Esophagus (tissue), 2 donors: ENCODE measurements around the gene SUZ12. TPM values are rescaled to one million over a fixed set of nuclear protein-coding genes. Genes with fewer than 3 reads are reported as not detected.
"Not testable (repeated sequence)": the region's sequence is repeated elsewhere in the genome, so short reads cannot be mapped to it uniquely, and the experiment has no call there.

Source experiments
- H3K27ac ChIP-seq, 2 donors: one replicate each; pipeline ENCODE4 v1.5.1; 2013; ENCODE audit warnings: low read depth in 2 of 2, mild to moderate bottlenecking in 2 of 2, inconsistent platforms in 1 of 2, low read length in 1 of 2, moderate library complexity in 1 of 2
- H3K27me3 ChIP-seq, 2 donors: one replicate each; pipeline ENCODE4 v1.6.1; 2013; ENCODE audit warnings: low read length in 2 of 2, control low read depth in 1 of 2, mild to moderate bottlenecking in 1 of 2; ENCODE audit not compliant: insufficient read depth in 2 of 2, control insufficient read depth in 1 of 2
- H3K36me3 ChIP-seq, 2 donors: one replicate each; pipeline ENCODE4 v1.6.1; 2013; ENCODE audit warnings: low read length in 1 of 2; ENCODE audit not compliant: control insufficient read depth in 2 of 2, insufficient read depth in 2 of 2
- H3K4me1 ChIP-seq, 2 donors: one replicate each; pipeline ENCODE4 v1.6.1; 2013; ENCODE audit warnings: low read length in 1 of 2; ENCODE audit not compliant: control insufficient read depth in 2 of 2, insufficient read depth in 2 of 2
- H3K4me3 ChIP-seq, 2 donors: one replicate each; pipeline ENCODE4 v1.5.1; 2013; ENCODE audit warnings: low read length in 2 of 2, mild to moderate bottlenecking in 2 of 2, low read depth in 1 of 2, moderate library complexity in 1 of 2
- H3K9me3 ChIP-seq, 2 donors: one replicate each; pipeline ENCODE4 v1.6.1; 2013; ENCODE audit warnings: mild to moderate bottlenecking in 2 of 2, low read depth in 1 of 2, low read length in 1 of 2, moderate library complexity in 1 of 2; ENCODE audit not compliant: control insufficient read depth in 2 of 2, insufficient read depth in 1 of 2
- WGBS, 2 donors: extraction: QIAGEN DNeasy Blood & Tissue Kit; methylation state at CpG; one replicate each; pipeline ENCODE4 v1.1.7; 2013; 5-methylcytosine and 5-hydroxymethylcytosine counted together
- polyA plus RNA-seq, 2 donors: library from polyadenylated mRNA; stranded (reverse); fragments of 200-250 nt; gene quantifications; one replicate each; pipeline ENCODE4 v1.2.3, GENCODE V29; 2013
- donor health status: healthy with polysubstance abuse.
- donor health status: Bipolar disorder and iron deficiency.

SUZ12 gene
- polyA plus RNA-seq, 2 donors, result 8.9 to 12.1 TPM

DNA sequence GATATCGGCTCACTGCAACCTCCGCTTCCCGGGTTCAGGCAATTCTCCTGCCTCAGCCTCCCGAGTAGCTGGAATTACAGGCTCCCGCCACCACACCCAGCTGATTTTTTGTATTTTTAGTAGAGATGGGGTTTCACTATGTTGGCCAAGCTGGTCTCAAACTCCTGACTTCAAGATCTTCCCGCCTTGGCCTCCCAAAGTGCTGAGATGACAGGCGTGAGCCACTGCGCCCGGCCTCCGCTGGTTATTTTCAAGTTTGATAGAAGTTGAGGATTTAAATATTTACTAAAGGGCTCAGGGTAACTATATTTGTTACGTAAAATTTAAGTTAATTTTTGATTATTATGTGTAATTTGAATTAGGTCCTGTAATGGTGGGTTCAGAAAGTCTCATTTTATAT, 5.1 kb downstream of the SUZ12 start:
- H3K4me1 ChIP-seq, H3K27me3 ChIP-seq, H3K4me3 ChIP-seq, H3K9me3 ChIP-seq, H3K27ac ChIP-seq, H3K36me3 ChIP-seq: not testable (repeated sequence)
- WGBS, 2 donors, result 96 to 98% methylated on average over 8 to 11 of the region's 11 CpGs

DNA sequence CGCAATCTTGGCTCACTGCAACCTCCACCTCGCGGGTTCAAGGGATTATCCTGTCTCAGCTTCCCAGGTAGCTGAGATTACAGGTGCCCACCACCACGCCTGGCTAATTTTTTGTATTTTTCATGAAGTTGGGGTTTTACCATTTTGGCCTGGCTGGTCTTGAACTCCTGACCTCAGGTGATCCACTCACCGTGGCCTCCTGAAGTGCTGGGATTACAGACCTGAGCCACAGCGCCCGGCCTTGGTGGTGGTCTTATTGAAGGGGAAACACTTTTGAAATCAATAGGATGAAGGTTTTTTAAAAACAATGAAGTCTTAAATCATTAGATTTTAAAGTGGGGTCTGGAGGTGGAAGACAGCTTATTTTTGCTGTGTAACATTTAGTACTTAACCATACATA, 5.6 kb downstream of the SUZ12 start:
- not testable (repeated sequence) for H3K27ac ChIP-seq, H3K27me3 ChIP-seq, H3K4me1 ChIP-seq, H3K36me3 ChIP-seq, H3K9me3 ChIP-seq, H3K4me3 ChIP-seq
- 94 to 95% methylated on average over 7 of the region's 7 CpGs for WGBS, 2 donors

DNA sequence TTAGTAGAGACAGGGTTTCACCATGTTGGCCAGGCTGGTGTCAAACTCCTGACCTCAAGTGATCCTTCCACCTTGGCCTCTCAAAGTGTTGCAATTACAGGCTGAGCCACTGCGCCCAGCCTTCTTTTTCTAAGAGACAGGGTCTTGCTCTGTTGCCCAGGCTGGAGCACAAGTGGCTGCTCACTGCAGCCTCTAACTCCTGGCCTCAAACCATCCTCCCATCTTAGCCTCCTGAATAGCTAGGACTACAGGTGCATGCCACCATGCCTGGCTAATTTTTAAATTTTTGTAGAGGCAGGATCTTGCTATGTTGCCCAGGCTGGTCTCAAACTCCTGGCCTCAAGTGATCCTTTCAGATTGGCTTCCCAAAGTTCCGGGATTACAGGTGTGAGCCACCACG, 15.1 kb downstream of the SUZ12 start:
- H3K4me1 ChIP-seq, H3K27me3 ChIP-seq, H3K9me3 ChIP-seq, H3K4me3 ChIP-seq, H3K27ac ChIP-seq, H3K36me3 ChIP-seq: not testable (repeated sequence)
- 95 to 97% methylated on average over 3 of the region's 3 CpGs for WGBS, 2 donors

DNA sequence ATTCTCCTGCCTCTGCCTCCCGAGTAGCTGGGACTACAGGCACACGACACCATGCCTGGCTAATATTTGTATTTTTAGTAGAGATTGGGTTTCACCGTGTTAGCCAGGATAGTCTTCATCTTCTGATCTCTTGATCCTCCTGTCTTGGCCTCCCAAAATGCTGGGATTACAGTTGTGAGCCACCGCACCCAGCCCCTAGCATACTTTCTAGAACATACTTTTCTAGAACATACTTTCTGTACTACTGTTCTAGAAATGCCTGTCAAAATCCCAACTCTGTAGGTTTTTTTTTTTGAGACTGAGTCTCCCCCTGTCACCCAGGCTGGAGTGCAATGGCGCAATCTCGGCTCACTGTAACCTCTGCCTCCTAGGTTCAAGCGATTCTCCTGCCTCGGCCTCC, 27.3 kb downstream of the SUZ12 start:
- H3K27me3 ChIP-seq, H3K4me1 ChIP-seq, H3K36me3 ChIP-seq, H3K9me3 ChIP-seq, H3K27ac ChIP-seq, H3K4me3 ChIP-seq: not testable (repeated sequence)
- WGBS, 2 donors, result 90 to 96% methylated on average over 8 of the region's 8 CpGs

DNA sequence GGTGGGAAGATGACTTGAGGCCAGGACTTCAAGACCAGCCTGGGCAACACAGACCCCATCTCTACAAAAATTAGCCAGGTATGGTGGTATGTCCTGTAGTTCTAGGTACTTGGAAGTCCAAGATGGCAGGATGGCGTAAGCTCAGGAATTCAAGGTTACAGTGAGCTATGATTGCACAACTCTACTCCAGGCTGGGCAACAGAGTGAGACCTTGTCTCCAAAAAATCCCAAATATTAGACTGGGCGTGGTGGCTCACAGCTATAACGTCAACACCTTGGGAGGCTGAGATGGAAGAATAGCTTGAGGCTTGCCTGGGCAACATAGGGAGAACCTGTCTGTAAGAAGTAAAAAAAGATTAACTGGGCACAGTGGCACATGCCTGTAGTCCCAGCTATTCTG, 30.8 kb downstream of the SUZ12 start:
- Histone ChIP-seq H3K36me3 (no peaks in the 10 kb centered on the region), H3K27me3 (no peaks in the 10 kb centered on the region), H3K27ac (no peak overlapping the region), H3K4me3 (no peak overlapping the region), H3K4me1 (no peaks in the 10 kb centered on the region), H3K9me3 (no peaks in the 10 kb centered on the region)
- WGBS, 2 donors, result 86 to 88% methylated on average over 3 of the region's 3 CpGs

DNA sequence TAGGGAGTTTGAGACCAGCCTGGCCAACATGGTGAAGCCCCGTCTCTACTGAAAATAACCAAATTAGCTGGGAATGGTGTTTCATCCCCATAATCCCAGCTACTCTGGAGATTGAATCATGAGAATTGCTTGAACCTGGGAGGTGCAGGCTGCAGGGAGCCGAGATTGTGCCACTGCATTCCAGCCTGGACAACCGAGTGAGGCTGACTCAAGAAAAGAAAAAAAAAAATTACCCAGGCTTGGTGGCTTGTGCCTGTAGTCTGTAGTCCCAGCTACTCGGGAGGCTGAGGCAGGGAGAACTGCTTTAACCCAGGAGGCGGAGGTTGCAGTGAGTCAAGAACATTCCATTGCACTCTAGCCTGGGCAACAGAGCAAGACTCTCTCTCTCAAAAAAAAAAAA, 33.6 kb downstream of the SUZ12 start:
- WGBS, 2 donors, result 86 to 87% methylated on average over 5 of the region's 5 CpGs
- not testable (repeated sequence) for H3K4me3 ChIP-seq, H3K36me3 ChIP-seq, H3K4me1 ChIP-seq, H3K27me3 ChIP-seq, H3K27ac ChIP-seq, H3K9me3 ChIP-seq

DNA sequence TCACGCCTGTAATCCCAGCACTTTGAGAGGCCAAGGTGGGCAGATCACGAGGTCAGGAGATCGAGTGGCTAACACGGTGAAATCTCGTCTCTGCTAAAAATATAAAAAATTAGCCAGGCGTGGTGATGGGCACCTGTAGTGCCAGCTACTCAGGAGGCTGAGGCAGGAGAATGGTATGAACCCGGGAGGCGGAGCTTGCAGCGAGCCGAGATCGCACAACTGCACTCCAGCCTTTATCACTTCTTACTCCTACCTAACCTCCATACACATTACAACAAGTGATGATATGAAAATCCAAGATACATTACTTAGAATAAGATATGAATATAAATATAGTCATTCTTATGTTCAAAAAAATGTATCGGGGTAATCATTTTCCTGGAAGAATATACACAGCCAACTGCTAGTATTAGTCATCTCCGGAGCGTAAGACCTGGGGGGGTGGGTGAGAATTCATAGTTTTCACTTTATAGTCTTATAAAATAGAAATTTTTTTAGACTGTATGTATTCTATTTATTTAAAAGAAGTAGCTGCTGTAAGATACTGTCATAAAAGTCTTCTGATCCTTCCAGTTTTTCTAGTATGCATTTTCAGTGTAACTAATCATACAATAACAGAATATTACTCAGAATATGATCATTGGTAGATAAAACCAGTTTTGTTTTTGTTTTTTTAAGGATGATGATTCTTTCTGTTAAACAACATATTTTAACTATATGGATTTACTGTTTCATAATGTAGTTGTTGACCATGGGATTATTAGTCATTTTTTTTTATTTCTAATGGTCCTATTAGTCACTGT, 37.7 kb downstream of the SUZ12 start:
- H3K9me3 ChIP-seq, H3K4me3 ChIP-seq, H3K4me1 ChIP-seq, H3K27ac ChIP-seq, H3K36me3 ChIP-seq, H3K27me3 ChIP-seq: not testable (repeated sequence)
- WGBS, 2 donors, result 92 to 93% methylated on average over 14 of the region's 14 CpGs

DNA sequence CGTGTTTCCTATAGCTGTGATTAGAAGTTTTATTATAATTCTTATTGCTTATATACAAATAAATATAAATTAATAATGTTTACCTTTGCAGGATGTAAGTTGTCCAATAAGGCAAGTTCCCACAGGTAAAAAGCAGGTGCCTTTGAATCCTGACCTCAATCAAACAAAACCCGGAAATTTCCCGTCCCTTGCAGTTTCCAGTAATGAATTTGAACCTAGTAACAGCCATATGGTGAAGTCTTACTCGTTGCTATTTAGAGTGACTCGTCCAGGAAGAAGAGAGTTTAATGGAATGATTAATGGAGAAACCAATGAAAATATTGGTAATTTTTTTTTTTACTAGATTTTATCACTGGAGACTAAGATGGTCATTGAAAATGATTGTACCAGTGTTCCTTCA, 38.6 kb downstream of the SUZ12 start:
- not testable (repeated sequence) for H3K36me3 ChIP-seq
- 75 to 79% methylated on average over 5 of the region's 5 CpGs for WGBS, 2 donors

DNA sequence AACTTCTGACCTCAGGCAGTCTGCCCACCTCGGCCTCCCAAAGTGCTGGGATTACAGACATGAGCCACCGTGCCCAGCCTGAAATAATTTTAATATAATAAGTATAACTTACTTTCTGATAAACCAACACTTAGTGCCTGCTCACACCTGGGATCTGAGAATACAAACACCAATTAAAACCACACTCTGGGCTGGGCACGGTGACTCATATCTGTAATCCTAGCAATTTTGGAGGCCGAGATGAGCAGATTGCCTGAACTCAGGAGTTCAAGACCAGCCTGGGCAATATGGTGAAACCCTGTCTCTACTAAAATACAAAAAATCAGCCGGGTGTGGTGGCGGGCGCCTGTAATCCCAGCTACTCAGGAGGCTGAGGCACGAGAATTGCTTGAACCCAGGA, 55.0 kb downstream of the SUZ12 start:
- H3K27ac ChIP-seq, H3K4me3 ChIP-seq, H3K4me1 ChIP-seq, H3K27me3 ChIP-seq, H3K9me3 ChIP-seq: not testable (repeated sequence)
- peaks cover 8 to 14% of the 10 kb centered on the region in 2 donors for H3K36me3 ChIP-seq
- WGBS, 2 donors, result 90 to 91% methylated on average over 8 of the region's 8 CpGs

More for the DNA sequence above, 38.6 kb downstream of the SUZ12 start:
- H3K9me3 ChIP-seq, H3K27ac ChIP-seq, H3K27me3 ChIP-seq, H3K4me1 ChIP-seq, H3K4me3 ChIP-seq: not testable (repeated sequence)

DNA sequence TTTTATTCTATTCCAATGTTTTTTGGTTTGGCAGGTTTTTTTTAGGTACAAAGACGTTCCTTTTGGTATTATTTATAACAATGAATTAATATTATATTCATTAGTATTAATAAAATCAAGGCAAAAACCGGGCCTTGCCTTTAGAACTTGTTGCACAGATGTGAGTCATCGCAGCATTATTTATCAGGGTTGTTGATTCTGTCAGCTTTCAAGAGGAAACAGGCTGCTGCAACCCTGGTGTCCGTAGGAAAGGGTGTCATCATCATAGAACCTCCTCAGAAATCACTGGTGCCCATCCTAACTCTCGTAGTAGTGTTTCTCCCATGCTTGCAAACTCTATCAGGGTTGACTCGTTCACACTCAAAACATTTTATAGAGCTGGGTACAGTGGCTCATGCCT, 60.2 kb downstream of the SUZ12 start:
- Histone ChIP-seq H3K27ac (no peak overlapping the region), H3K27me3 (no peaks in the 10 kb centered on the region), H3K4me1 (no peaks in the 10 kb centered on the region), H3K9me3 (no peaks in the 10 kb centered on the region), H3K36me3 (peaks cover 5 to 10% of the 10 kb centered on the region in 2 donors), H3K4me3 (no peak overlapping the region)
- 87 to 91% methylated on average over 6 of the region's 6 CpGs for WGBS, 2 donors
